Fibroblast of the aortic adventitia (primary cell): ENCODE measurements around the gene EMC1. TPM values are rescaled to one million over a fixed set of nuclear protein-coding genes. Genes with fewer than 3 reads are reported as not detected.

Experiments used
- DNase-seq: peaks from one replicate; pipeline ENCODE4 v3.0.0-alpha.2; 2010; ENCODE audit warnings: low read depth
- H3K4me3 ChIP-seq: 2 replicates; pipeline ENCODE4 v1.5.1; 2011; ENCODE audit warnings: low read depth, mild to moderate bottlenecking, control low read depth, low read length, moderate library complexity
- total RNA-seq: library from RNA; depleted of rRNA; stranded (reverse); fragments of >200 nt; gene quantifications from 2 replicates; pipeline ENCODE4 v1.2.3, GENCODE V29; 2012; ENCODE audit warnings: low replicate concordance
- TF ChIP-seq, protein P1 (sequence below): IDR thresholded peaks from 2 replicates; pipeline ENCODE4 v1.5.1; 2011; ENCODE audit warnings: mild to moderate bottlenecking, low read length, control low read depth, inconsistent platforms; ENCODE audit not compliant: insufficient read depth

EMC1 gene
- total RNA-seq, 1 donor, result 48.0 TPM

GRCh38 chr1:19209439-19209989 is 41.8 kb downstream of the EMC1 start:
- peak overlapping the region; percentile 99 for H3K4me3 ChIP-seq
- peak; percentile 57 for DNase-seq
- TF ChIP-seq, protein P1, sequence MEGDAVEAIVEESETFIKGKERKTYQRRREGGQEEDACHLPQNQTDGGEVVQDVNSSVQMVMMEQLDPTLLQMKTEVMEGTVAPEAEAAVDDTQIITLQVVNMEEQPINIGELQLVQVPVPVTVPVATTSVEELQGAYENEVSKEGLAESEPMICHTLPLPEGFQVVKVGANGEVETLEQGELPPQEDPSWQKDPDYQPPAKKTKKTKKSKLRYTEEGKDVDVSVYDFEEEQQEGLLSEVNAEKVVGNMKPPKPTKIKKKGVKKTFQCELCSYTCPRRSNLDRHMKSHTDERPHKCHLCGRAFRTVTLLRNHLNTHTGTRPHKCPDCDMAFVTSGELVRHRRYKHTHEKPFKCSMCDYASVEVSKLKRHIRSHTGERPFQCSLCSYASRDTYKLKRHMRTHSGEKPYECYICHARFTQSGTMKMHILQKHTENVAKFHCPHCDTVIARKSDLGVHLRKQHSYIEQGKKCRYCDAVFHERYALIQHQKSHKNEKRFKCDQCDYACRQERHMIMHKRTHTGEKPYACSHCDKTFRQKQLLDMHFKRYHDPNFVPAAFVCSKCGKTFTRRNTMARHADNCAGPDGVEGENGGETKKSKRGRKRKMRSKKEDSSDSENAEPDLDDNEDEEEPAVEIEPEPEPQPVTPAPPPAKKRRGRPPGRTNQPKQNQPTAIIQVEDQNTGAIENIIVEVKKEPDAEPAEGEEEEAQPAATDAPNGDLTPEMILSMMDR, result no peak

DNA sequence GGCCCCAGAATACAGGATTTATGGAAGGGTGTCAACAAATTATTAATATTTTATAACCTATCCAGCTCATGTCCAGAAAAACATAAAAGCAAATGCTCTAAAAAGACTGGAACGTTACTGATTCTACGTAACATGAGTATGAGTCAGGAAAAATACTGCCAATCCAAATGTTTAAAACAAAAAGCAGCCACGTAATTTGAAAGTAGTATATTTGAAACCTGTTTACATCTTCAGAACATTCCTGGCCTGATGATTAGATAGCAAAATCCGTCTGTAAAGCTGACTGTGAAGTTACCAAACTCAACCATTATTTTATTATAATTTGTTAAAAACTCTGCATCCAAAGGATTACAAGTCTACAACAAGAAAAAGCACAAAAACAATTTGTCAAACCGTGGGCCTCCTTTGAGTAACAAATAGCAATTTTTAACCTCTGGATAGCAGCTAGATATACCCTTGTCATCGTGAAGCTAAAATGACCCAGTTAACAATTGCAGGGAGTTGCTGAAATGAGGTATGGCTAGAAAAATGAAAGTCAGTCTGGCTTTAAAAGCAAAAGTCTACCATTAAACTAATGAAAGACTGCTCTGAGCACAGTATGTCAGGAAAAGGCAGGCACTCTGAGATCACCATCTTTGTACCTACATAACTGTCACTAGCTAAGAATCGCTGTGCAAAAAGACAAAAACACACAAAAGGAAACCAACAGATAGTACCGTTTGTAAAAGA is 42.5 kb downstream of the EMC1 start:
- TF ChIP-seq, protein P1, result no peak
- DNase-seq, result peak; percentile 80
- H3K4me3 ChIP-seq, result peak overlapping the region; percentile 99

GRCh38 chr1:19206947-19207346 is 44.4 kb downstream of the EMC1 start:
- DNase-seq, result no peak
- TF ChIP-seq, protein P1, result no peak
- no peak overlapping the region for H3K4me3 ChIP-seq

GRCh38 chr1:19205845-19206244 is 45.5 kb downstream of the EMC1 start:
- DNase-seq, result no peak
- TF ChIP-seq, protein P1, result no peak
- H3K4me3 ChIP-seq, result no peak overlapping the region

DNA sequence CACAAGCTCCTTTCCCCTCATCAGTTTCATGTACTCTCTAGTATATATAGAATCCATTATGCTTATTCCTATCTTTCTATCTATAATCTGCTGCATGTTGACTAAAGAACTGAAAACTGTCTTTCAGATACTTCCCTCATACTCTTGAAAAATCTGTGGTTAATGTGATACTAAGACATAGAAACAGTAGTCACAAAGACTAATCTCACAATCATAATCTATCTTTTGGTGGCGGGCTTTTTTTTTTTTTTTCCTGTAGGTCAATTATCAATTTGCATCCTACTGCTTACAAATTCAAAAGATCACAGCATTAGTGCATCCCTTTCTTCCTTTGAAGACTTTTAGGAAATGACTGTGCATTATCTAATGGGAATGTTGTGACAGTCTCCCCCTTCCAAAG is 45.9 kb downstream of the EMC1 start:
- no peak overlapping the region for H3K4me3 ChIP-seq
- DNase-seq, result no peak
- TF ChIP-seq, protein P1, result no peak

- DNase-seq, result peak; percentile 17
- H3K4me3 ChIP-seq, result no peak overlapping the region
- TF ChIP-seq, protein P1, result no peak
These were observed 46.7 kb downstream of the EMC1 start for GRCh38 chr1:19204446-19205266.
